GM13976 (cell line): ENCODE results near the gene RPL32.
A peak's percentile ranks its signal among the peaks of the same experiment; 100 is the strongest.

Experiments
- DNase-seq: peaks from one replicate; pipeline ENCODE4 v3.0.0; 2012; ENCODE audit warnings: low spot score
- CTCF ChIP-seq: IDR thresholded peaks from 2 replicates; pipeline ENCODE4 v1.5.1; 2012; ENCODE audit warnings: borderline replicate concordance, mild to moderate bottlenecking; ENCODE audit not compliant: insufficient read depth; ENCODE audit errors: extremely low read depth, missing control alignments, control extremely low read depth
- in situ Hi-C: fragments of 300-500 bp; cut with MboI; formaldehyde crosslinking; loops from one replicate; pipeline ENCODE4 v1.12.0; 2022; ENCODE audit warnings: low sequenced_read_pairs, mixed read lengths, inconsistent platforms; ENCODE audit not compliant: unreplicated experiment

The RPL32 gene

GRCh38 chr3:12799525-12800440, 41.6 kb downstream of the RPL32 start:
- in situ Hi-C loops, result no loop called here
- DNase-seq, result no peak
- TF ChIP-seq CTCF, result no peak

- no peak for DNase-seq
- in situ Hi-C loops, result no loop called here
- no peak for TF ChIP-seq CTCF
These were observed 42.7 kb downstream of the RPL32 start for GRCh38 chr3:12798559-12799179.

GRCh38 chr3:12797892-12798558, 43.3 kb downstream of the RPL32 start:
- TF ChIP-seq CTCF, result no peak
- in situ Hi-C loops, result no loop called here
- DNase-seq, result no peak

- no peak for DNase-seq
- in situ Hi-C loops, result no loop called here
- no peak for TF ChIP-seq CTCF
These were observed 44.1 kb downstream of the RPL32 start for GRCh38 chr3:12797124-12797891.

- peak; percentile 72 for DNase-seq
- no peak for TF ChIP-seq CTCF
- in situ Hi-C loops, result no loop called here
These were observed 44.9 kb downstream of the RPL32 start, which contains the start of gene CAND2 for GRCh38 chr3:12796171-12797123. CAND2 (plus strand) TSS chr3:12796680; CDS start chr3:12796721, 41 bp downstream.
